Esophagus squamous epithelium (tissue), 5 donors: ENCODE data around the gene TBX10. TPM values are rescaled to one million over a fixed set of nuclear protein-coding genes. Genes with fewer than 3 reads are reported as not detected.
A peak's percentile ranks its signal among the peaks of the same experiment; 100 is the strongest.

Source experiments
- DNase-seq: peaks from one replicate; lab custom pipeline; 2025; lab: John Stamatoyannopoulos, UW
- H3K27ac ChIP-seq, 4 donors: fragments of 200-600 bp; sonication (generic); one replicate each; pipeline ENCODE4 v1.5.1; 2016 to 2019; ENCODE audit warnings: mild to moderate bottlenecking in 1 of 4
- H3K27me3 ChIP-seq, 4 donors: fragments of 200-600 bp; sonication (generic); 1 replicate in 3 of 4; 2 replicates in 1 of 4; pipeline versions ENCODE4 v1.5.1 to v1.6.0; 2017 to 2021; ENCODE audit warnings: antibody characterized with exemption in 1 of 4
- H3K36me3 ChIP-seq, 3 donors: fragments of 200-600 bp; sonication (generic); one replicate each; pipeline ENCODE4 v1.5.1; 2016 to 2019
- H3K4me1 ChIP-seq, 3 donors: fragments of 200-600 bp; sonication (generic); one replicate each; pipeline ENCODE4 v1.5.1; 2017 to 2019
- H3K4me3 ChIP-seq, 4 donors: fragments of 200-600 bp; sonication (generic); 1 replicate in 3 of 4; 2 replicates in 1 of 4; pipeline ENCODE4 v1.5.1; 2016 to 2019; ENCODE audit warnings: mild to moderate bottlenecking in 2 of 4, moderate library complexity in 1 of 4
- H3K9me3 ChIP-seq, 3 donors: fragments of 200-600 bp; sonication (generic); one replicate each; pipeline ENCODE4 v1.5.1; 2016 to 2019
- POLR2A ChIP-seq, 4 donors: fragments of 450-650 bp; IDR thresholded peaks; one replicate each; pipeline ENCODE4 v1.6.1; 2017; ENCODE audit warnings: antibody characterized with exemption in 4 of 4, mild to moderate bottlenecking in 4 of 4, moderate library complexity in 3 of 4
- WGBS, 2 donors: methylation state at CpG; one replicate each; pipeline ENCODE4 v1.1.5; 2018; 5-methylcytosine and 5-hydroxymethylcytosine counted together
- intact Hi-C: fragments of 100-400 bp; cut with DNase I; formaldehyde crosslinking; loops from one replicate; pipeline ENCODE4 v1.15.0; 2022
- total RNA-seq, 4 donors: library from RNA; depleted of rRNA; stranded (reverse); fragments of >200 nt; gene quantifications; one replicate each; pipeline ENCODE4 v1.1.0, GENCODE V29; 2016
- TF ChIP-seq, protein P1 (sequence below), 6 experiments: fragments of 450-650 bp in 4 of 6; fragments of 200-600 bp in 2 of 6; sonication (generic) in 2 of 6; IDR thresholded peaks; one replicate each; pipeline ENCODE4 v1.5.1; 2016 to 2019; ENCODE audit warnings: antibody characterized with exemption in 6 of 6, mild to moderate bottlenecking in 4 of 6, moderate library complexity in 4 of 6
- donor health status: DM: yes; HTN: yes; CAD: no.

Gene TBX10
- total RNA-seq, 4 donors from 2014 or later: not detected

- no peak overlapping the region for H3K4me3 ChIP-seq
- H3K9me3 ChIP-seq: no peaks in the 10 kb centered on the region
- H3K36me3 ChIP-seq: no peaks in the 10 kb centered on the region
- TF ChIP-seq POLR2A (IDR thresholded peaks at IDR 0.05): no peak
- TF ChIP-seq, protein P1, sequence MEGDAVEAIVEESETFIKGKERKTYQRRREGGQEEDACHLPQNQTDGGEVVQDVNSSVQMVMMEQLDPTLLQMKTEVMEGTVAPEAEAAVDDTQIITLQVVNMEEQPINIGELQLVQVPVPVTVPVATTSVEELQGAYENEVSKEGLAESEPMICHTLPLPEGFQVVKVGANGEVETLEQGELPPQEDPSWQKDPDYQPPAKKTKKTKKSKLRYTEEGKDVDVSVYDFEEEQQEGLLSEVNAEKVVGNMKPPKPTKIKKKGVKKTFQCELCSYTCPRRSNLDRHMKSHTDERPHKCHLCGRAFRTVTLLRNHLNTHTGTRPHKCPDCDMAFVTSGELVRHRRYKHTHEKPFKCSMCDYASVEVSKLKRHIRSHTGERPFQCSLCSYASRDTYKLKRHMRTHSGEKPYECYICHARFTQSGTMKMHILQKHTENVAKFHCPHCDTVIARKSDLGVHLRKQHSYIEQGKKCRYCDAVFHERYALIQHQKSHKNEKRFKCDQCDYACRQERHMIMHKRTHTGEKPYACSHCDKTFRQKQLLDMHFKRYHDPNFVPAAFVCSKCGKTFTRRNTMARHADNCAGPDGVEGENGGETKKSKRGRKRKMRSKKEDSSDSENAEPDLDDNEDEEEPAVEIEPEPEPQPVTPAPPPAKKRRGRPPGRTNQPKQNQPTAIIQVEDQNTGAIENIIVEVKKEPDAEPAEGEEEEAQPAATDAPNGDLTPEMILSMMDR (IDR thresholded peaks at IDR 0.05): no peak
- peaks cover 0 to 33% (median 7%) of the 10 kb centered on the region in 3 donors for H3K4me1 ChIP-seq
- no peaks in the 10 kb centered on the region for H3K27me3 ChIP-seq
- intact Hi-C loops: no loop called here
- H3K27ac ChIP-seq: peak overlapping the region in 2 of 4 donors; percentile 5 to 73
- WGBS, 2 donors: 64 to 69% methylated on average over 3 of the region's 3 CpGs
- DNase-seq: no peak
Observed at GRCh38 chr11:67680696-67681470, 41.3 kb upstream of the TBX10 start.

- no peak overlapping the region for H3K4me3 ChIP-seq
- H3K27ac ChIP-seq: peak overlapping the region; percentile 79 to 89 (median 82)
- TF ChIP-seq, protein P1 (IDR thresholded peaks at IDR 0.05): no peak
- no peak for TF ChIP-seq POLR2A (IDR thresholded peaks at IDR 0.05)
- H3K4me1 ChIP-seq: peaks cover 8 to 51% (median 9%) of the 10 kb centered on the region in 3 donors
- intact Hi-C loops: no loop called here
- no peaks in the 10 kb centered on the region for H3K9me3 ChIP-seq
- no peak for DNase-seq
- H3K27me3 ChIP-seq: peaks cover 0 to 27% (median 0%) of the 10 kb centered on the region in 4 donors
- WGBS, 2 donors: 81% methylated on average over 10 to 11 of the region's 12 CpGs
- H3K36me3 ChIP-seq: no peaks in the 10 kb centered on the region
Observed at GRCh38 chr11:67675058-67675747, 35.6 kb upstream of the TBX10 start.

DNA sequence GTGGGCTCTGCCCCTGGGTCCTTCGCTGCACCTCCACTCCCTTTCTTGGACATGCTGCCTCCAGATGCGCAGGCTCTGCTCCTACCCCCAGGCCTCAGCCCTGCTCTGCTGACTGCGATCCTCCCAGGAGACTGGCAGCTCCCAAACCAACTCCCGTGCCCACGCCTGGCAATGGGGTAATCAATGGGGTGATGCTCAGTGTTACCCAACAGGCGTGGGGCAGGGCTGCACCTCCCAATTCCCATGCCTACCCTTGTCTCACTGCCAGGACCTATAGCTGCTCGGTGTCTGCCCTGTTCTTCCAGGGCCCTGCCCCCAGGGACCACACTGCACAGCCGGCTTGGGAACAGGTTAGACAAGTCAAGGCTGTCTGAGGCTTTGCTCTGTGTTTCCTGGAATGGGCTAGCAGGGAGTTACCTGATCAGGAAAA is 34.9 kb upstream of the TBX10 start, which contains the start of gene ALDH3B2:
ALDH3B2 (minus strand) TSS at position 182 of the 430 bp plus-strand sequence. CDS start 7,688 bp downstream, outside the sequence.
- Histone ChIP-seq H3K9me3 (no peaks in the 10 kb centered on the region), H3K27me3 (peaks cover 0 to 27% (median 0%) of the 10 kb centered on the region in 4 donors), H3K4me1 (peaks cover 8 to 51% (median 9%) of the 10 kb centered on the region in 3 donors), H3K27ac (peak within 1 kb of the TSS; percentile 79 to 89 (median 82)), H3K4me3 (peak within 1 kb of the TSS; percentile 44 to 59 (median 55)), H3K36me3 (no peaks in the 10 kb centered on the region)
- DNase-seq: no peak
- WGBS, 2 donors: 40 to 72% methylated on average over 5 to 6 of the region's 8 CpGs
- intact Hi-C loops: no loop called here
- peak in 3 of 4 donors; percentile 52 to 77 (median 60) for TF ChIP-seq POLR2A (IDR thresholded peaks at IDR 0.05)
- TF ChIP-seq, protein P1 (IDR thresholded peaks at IDR 0.05): peak in 3 of 6 experiments; percentile 10 to 18 (median 16)

- no peaks in the 10 kb centered on the region for H3K36me3 ChIP-seq
- intact Hi-C loops: no loop called here
- H3K4me1 ChIP-seq: peaks cover 8 to 51% (median 9%) of the 10 kb centered on the region in 3 donors
- TF ChIP-seq, protein P1 (IDR thresholded peaks at IDR 0.05): no peak
- TF ChIP-seq POLR2A (IDR thresholded peaks at IDR 0.05): no peak
- peak overlapping the region; percentile 47 to 89 (median 82) for H3K27ac ChIP-seq
- WGBS, 2 donors: 44 to 48% methylated on average over 7 to 8 of the region's 8 CpGs
- peak overlapping the region; percentile 44 to 59 (median 55) for H3K4me3 ChIP-seq
- H3K27me3 ChIP-seq: peaks cover 0 to 27% (median 0%) of the 10 kb centered on the region in 4 donors
- no peaks in the 10 kb centered on the region for H3K9me3 ChIP-seq
- DNase-seq: no peak
Observed at GRCh38 chr11:67673902-67674301, 34.3 kb upstream of the TBX10 start.
